Kidney epithelial cell (primary cell): ENCODE measurements around the gene RPSA. TPM values are rescaled to one million over a fixed set of nuclear protein-coding genes. Genes with fewer than 3 reads are reported as not detected.

ENCODE experiments used
- DNase-seq: peaks from one replicate; pipeline ENCODE4 v3.0.0-alpha.2; 2010; ENCODE audit warnings: low read depth
- H3K27me3 ChIP-seq: 2 replicates; pipeline ENCODE4 v1.6.0; 2011; ENCODE audit warnings: low read length; ENCODE audit not compliant: control insufficient read depth, insufficient read depth
- H3K36me3 ChIP-seq: 2 replicates; pipeline ENCODE4 v1.5.1; 2011; ENCODE audit warnings: low read length; ENCODE audit not compliant: control insufficient read depth, insufficient read depth
- H3K4me3 ChIP-seq: 2 replicates; pipeline ENCODE4 v1.5.1; 2011; ENCODE audit warnings: low read depth, mild to moderate bottlenecking, control low read depth, low read length
- total RNA-seq: library from RNA; depleted of rRNA; stranded (reverse); fragments of >200 nt; gene quantifications from 2 replicates; pipeline ENCODE4 v1.2.3, GENCODE V29; 2015
- TF ChIP-seq, protein P1 (sequence below): IDR thresholded peaks from 2 replicates; pipeline ENCODE4 v1.5.1; 2011; ENCODE audit warnings: mild to moderate bottlenecking, moderate library complexity, low read length, control low read depth, inconsistent platforms; ENCODE audit not compliant: insufficient read depth, poor library complexity, severe bottlenecking

The RPSA gene
- total RNA-seq, 1 donor from 2014 or later, result 2,486 TPM

DNA sequence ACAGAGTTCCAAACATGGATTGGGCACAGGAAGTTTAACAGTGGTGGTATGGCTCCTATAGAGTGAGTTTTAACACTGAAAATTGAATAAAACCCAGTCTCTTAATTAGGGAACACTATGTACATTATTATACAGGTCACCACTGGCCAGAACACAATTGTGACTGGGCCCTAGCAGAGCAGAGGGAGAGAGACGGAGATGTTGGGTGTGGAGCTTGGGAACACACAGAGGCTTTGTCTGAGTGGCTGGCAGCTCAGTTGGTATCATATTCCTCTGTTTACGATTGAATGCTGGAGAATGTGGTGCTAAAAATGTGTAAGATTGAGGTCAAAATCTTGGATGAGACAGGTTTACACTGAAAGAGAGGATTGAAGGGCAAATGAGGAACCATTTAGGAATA is 54.2 kb downstream of the RPSA start:
- H3K36me3 ChIP-seq, result no peaks in the 10 kb centered on the region
- DNase-seq, result no peak
- no peak overlapping the region for H3K4me3 ChIP-seq
- TF ChIP-seq, protein P1, sequence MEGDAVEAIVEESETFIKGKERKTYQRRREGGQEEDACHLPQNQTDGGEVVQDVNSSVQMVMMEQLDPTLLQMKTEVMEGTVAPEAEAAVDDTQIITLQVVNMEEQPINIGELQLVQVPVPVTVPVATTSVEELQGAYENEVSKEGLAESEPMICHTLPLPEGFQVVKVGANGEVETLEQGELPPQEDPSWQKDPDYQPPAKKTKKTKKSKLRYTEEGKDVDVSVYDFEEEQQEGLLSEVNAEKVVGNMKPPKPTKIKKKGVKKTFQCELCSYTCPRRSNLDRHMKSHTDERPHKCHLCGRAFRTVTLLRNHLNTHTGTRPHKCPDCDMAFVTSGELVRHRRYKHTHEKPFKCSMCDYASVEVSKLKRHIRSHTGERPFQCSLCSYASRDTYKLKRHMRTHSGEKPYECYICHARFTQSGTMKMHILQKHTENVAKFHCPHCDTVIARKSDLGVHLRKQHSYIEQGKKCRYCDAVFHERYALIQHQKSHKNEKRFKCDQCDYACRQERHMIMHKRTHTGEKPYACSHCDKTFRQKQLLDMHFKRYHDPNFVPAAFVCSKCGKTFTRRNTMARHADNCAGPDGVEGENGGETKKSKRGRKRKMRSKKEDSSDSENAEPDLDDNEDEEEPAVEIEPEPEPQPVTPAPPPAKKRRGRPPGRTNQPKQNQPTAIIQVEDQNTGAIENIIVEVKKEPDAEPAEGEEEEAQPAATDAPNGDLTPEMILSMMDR, result no peak
- no peaks in the 10 kb centered on the region for H3K27me3 ChIP-seq

Other genes with a start within 250 kb of the RPSA start
- 0.08 TPM in 1 of 2 replicates, not detected in the other for gene XIRP1, start 214.1 kb upstream of the RPSA start, total RNA-seq
- not detected in 2 replicates for gene CX3CR1, start 126.7 kb upstream of the RPSA start, total RNA-seq
- not detected in 2 replicates for gene CCR8, start 77.0 kb upstream of the RPSA start, total RNA-seq
- 30.8 and 50.2 TPM in 2 replicates for gene SLC25A38, start 23.4 kb upstream of the RPSA start, total RNA-seq
- gene MOBP, start 61.0 kb downstream of the RPSA start, total RNA-seq, result 0.08 and 0.75 TPM in 2 replicates